ENCODE results near the gene EMILIN1. TPM values are rescaled to one million over a fixed set of nuclear protein-coding genes. Genes with fewer than 3 reads are reported as not detected.

Gene EMILIN1
- total RNA-seq, 1 donor, result 137 TPM

GRCh38 chr2:27053321-27053720 is 25.1 kb upstream of the EMILIN1 start:
- no peak overlapping the region for H2AFZ ChIP-seq (ENCODE audit: low read length)
- H3K9me3 ChIP-seq (ENCODE audit: low read depth, low read length), result no peaks in the 10 kb centered on the region
- no peak for DNase-seq (ENCODE audit: insufficient read length, low spot score, missing footprints)
- peaks cover 2% of the 10 kb centered on the region for H3K79me2 ChIP-seq (ENCODE audit: insufficient read depth, low read length)
- H3K27ac ChIP-seq (ENCODE audit: low read depth, low read length), result no peak overlapping the region
- peaks cover 3% of the 10 kb centered on the region for H4K20me1 ChIP-seq (ENCODE audit: insufficient read depth, low read length)
- no peaks in the 10 kb centered on the region for H3K27me3 ChIP-seq (ENCODE audit: insufficient read depth, low read length)
- no peak overlapping the region for H3K4me2 ChIP-seq (ENCODE audit: insufficient read depth, low read length)
- no peak for TF ChIP-seq CTCF (IDR thresholded peaks at IDR 0.05; ENCODE audit: extremely low read depth, low read depth, low read length)
- H3K4me1 ChIP-seq (ENCODE audit: insufficient read depth, low read length), result peaks cover 12% of the 10 kb centered on the region
- H3K36me3 ChIP-seq (ENCODE audit: insufficient read depth, low read length), result peaks cover 39% of the 10 kb centered on the region
- H3K4me3 ChIP-seq (ENCODE audit: insufficient read depth, low read length), result no peak overlapping the region

- TF ChIP-seq CTCF (IDR thresholded peaks at IDR 0.05; ENCODE audit: extremely low read depth, low read depth, low read length), result no peak
- no peak overlapping the region for H3K4me3 ChIP-seq (ENCODE audit: insufficient read depth, low read length)
- H4K20me1 ChIP-seq (ENCODE audit: insufficient read depth, low read length), result peaks cover 3% of the 10 kb centered on the region
- H2AFZ ChIP-seq (ENCODE audit: low read length), result no peak overlapping the region
- H3K36me3 ChIP-seq (ENCODE audit: insufficient read depth, low read length), result peaks cover 39% of the 10 kb centered on the region
- H3K9me3 ChIP-seq (ENCODE audit: low read depth, low read length), result no peaks in the 10 kb centered on the region
- H3K4me2 ChIP-seq (ENCODE audit: insufficient read depth, low read length), result no peak overlapping the region
- peaks cover 12% of the 10 kb centered on the region for H3K4me1 ChIP-seq (ENCODE audit: insufficient read depth, low read length)
- DNase-seq (ENCODE audit: insufficient read length, low spot score, missing footprints), result no peak
- no peaks in the 10 kb centered on the region for H3K27me3 ChIP-seq (ENCODE audit: insufficient read depth, low read length)
- peaks cover 2% of the 10 kb centered on the region for H3K79me2 ChIP-seq (ENCODE audit: insufficient read depth, low read length)
- H3K27ac ChIP-seq (ENCODE audit: low read depth, low read length), result no peak overlapping the region
These were observed 24.6 kb upstream of the EMILIN1 start for GRCh38 chr2:27053776-27054175.

GRCh38 chr2:27054721-27055120 is 23.7 kb upstream of the EMILIN1 start:
- H3K4me1 ChIP-seq (ENCODE audit: insufficient read depth, low read length), result peaks cover 8% of the 10 kb centered on the region
- H3K79me2 ChIP-seq (ENCODE audit: insufficient read depth, low read length), result peaks cover 2% of the 10 kb centered on the region
- H3K4me2 ChIP-seq (ENCODE audit: insufficient read depth, low read length), result no peak overlapping the region
- H3K36me3 ChIP-seq (ENCODE audit: insufficient read depth, low read length), result peaks cover 43% of the 10 kb centered on the region
- DNase-seq (ENCODE audit: insufficient read length, low spot score, missing footprints), result no peak
- TF ChIP-seq CTCF (IDR thresholded peaks at IDR 0.05; ENCODE audit: extremely low read depth, low read depth, low read length), result no peak
- H4K20me1 ChIP-seq (ENCODE audit: insufficient read depth, low read length), result peaks cover 5% of the 10 kb centered on the region
- H3K4me3 ChIP-seq (ENCODE audit: insufficient read depth, low read length), result no peak overlapping the region
- no peaks in the 10 kb centered on the region for H3K9me3 ChIP-seq (ENCODE audit: low read depth, low read length)
- H2AFZ ChIP-seq (ENCODE audit: low read length), result no peak overlapping the region
- H3K27ac ChIP-seq (ENCODE audit: low read depth, low read length), result no peak overlapping the region
- H3K27me3 ChIP-seq (ENCODE audit: insufficient read depth, low read length), result no peaks in the 10 kb centered on the region

- DNase-seq (ENCODE audit: insufficient read length, low spot score, missing footprints), result no peak
- H3K9me3 ChIP-seq (ENCODE audit: low read depth, low read length), result no peaks in the 10 kb centered on the region
- H4K20me1 ChIP-seq (ENCODE audit: insufficient read depth, low read length), result peaks cover 3% of the 10 kb centered on the region
- H3K79me2 ChIP-seq (ENCODE audit: insufficient read depth, low read length), result no peaks in the 10 kb centered on the region
- peaks cover 2% of the 10 kb centered on the region for H3K4me1 ChIP-seq (ENCODE audit: insufficient read depth, low read length)
- H3K4me3 ChIP-seq (ENCODE audit: insufficient read depth, low read length), result no peak overlapping the region
- no peak for TF ChIP-seq CTCF (IDR thresholded peaks at IDR 0.05; ENCODE audit: extremely low read depth, low read depth, low read length)
- H3K4me2 ChIP-seq (ENCODE audit: insufficient read depth, low read length), result no peak overlapping the region
- no peaks in the 10 kb centered on the region for H3K27me3 ChIP-seq (ENCODE audit: insufficient read depth, low read length)
- H3K36me3 ChIP-seq (ENCODE audit: insufficient read depth, low read length), result peaks cover 46% of the 10 kb centered on the region
- H3K27ac ChIP-seq (ENCODE audit: low read depth, low read length), result no peak overlapping the region
- no peak overlapping the region for H2AFZ ChIP-seq (ENCODE audit: low read length)
These were observed 21.2 kb upstream of the EMILIN1 start for GRCh38 chr2:27057184-27057583.

Measured in osteoblast (primary cell).